Midbrain (tissue), 1 donor: Measurements from ENCODE around the gene XPO6.

Source experiments
- DNase-seq: peaks from one replicate; lab custom pipeline; 2025; lab: John Stamatoyannopoulos, UW

Gene XPO6

DNA sequence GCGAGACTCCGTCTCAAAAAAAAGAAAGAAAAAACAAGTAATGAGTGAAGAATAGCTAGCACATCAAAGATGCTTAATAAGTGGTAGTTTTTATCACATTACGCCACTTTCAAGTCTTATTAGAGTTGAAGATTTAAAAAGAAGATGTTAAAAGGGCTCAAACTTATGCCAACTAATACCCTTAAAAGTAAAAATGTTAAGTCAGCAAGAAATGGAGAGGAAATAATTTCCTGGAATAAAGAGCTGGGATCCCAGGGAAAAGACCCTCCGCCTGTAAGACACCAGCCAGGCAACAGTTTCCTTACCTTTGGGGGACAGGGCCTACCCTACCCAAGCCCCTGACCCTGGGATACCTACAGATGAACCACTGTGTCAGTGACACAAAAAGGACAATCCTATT is 3.6 kb downstream of the XPO6 start:
- DNase-seq: no peak

DNA sequence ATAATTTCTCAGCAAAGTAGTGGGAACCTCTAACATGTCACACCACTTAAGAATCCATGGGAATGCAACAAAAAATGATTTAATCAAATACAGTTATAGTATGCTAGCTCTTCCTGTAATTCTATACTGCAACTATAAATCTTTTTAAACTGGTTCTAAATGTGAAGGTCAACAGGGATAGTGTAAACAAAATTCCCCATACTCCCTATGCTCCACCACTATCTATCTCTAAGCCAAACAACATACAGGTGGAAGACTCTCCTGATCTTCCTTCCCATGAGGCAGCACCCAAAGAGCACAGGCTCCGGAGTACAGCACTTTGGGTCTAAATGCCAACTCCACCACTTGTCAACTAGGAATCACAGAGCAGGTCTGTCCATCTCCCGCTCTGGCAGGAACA is 4.4 kb downstream of the XPO6 start:
- no peak for DNase-seq

DNA sequence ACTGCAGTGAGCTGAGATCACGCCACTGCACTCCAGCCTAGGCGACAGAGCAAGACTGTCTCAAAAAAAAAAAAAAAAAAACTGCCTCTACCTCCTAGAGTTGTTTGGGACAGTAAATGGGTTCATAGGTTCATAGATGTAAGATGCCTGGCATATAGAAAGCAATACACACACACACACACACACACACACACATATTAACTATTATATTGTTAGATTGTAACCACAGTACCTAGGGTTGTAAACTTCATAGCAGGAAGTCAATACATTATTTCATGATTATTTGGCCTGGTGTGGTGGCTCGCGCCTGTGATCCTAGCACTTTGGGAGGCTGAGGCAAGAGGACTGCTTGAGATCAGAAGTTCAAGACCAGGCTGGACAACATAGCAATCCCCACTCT is 5.8 kb downstream of the XPO6 start:
- no peak for DNase-seq

DNA sequence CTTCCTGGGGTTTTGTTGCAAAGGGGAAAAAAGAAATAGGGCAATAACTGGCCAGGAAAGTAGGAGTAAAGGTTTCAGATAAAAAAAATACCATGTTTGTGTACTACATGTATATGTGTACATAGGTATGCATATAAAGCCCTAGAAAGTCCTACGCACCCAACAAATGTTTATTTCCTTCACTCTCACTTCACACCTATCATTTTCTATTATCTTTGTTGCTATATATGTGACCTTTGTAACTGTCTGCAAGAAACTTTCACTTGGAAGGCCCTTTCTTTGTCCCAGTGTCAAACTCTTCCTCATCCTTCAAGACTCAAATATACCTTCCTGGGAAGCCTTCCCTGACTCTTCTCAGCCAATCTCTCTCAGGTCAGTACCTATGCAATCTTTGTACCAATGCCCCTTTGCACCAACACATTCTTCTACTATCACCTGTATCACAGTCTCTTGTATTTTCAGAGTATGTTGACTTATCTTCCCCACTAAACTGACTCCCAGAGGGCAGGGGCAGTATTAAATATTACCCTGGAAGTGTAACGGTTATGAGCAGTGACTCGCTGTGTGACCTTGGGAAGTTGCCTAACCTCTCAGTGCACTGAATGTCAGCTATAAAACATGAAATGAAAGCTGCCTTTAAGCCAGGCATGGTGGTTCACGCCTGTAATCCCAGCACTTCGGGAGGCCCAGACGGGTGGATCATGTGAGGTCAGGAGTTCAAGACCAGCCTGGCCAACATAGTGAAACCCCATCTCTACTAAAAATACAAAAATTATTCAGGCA is 6.5 kb downstream of the XPO6 start:
- no peak for DNase-seq

DNA sequence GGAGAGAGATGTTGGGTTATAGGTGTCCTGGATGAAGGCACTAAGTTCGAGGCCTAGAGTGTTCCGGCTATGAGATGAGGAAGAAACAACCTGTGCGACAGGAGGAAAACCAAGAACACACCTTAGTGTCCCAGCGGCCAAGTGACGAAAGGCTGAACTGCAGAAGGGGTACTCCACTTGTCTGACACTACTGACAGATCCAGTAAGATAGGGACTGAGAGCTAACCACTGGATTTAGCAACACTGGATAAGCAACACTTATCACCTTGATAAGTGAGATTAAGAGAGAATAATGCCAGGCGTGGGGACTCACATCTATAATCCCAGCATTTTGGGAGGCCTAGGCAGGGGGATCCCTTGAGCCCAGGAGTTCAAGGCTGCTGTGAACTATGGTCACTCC is 7.1 kb downstream of the XPO6 start:
- no peak for DNase-seq

DNA sequence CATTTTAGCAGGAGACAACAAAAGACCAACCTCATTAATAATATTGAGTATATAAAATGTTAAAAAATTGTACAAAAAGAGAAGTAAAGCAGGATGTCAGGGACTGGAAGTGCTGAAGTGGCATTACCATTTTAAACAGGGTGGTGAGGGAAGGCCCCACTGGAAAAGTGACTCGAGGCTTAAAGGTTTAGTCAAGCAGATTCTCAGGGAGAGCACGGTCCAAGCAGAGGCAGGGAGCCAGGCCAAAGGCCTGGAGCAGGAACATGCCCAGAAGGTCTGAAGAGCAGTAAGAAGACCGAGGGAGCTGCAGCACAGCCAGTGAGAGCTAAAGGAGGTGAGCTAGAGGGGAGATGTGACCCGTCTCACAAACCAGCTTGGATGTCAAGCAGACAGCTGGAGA is 7.6 kb downstream of the XPO6 start:
- DNase-seq: no peak

DNA sequence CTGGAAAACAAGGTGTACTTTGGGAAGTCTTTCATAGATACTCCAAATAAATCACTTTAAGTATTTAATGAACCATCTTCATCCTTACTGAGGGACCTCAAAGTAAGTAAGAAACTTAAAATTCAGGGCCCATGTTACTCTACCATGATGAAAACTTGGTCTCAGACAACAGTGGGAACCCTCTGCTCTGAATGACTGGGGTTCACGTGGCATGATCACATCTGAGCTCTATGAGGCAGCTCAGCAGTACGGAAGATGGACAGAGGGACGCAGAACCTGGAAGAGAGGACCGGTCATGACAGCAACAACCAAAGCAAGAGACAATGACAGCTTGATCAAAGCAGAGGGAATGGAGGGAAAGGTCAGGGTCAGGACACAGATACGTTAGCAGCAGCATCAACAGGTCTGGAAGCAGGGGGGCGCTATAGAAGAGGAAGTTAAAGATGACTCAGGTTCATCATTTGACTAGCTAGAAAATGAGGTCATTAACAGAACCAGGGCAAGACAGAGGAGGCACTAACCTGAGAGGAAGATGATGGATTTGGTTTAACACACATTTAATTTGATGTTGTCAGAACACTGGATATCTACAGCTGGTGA is 9.5 kb downstream of the XPO6 start:
- no peak for DNase-seq

DNA sequence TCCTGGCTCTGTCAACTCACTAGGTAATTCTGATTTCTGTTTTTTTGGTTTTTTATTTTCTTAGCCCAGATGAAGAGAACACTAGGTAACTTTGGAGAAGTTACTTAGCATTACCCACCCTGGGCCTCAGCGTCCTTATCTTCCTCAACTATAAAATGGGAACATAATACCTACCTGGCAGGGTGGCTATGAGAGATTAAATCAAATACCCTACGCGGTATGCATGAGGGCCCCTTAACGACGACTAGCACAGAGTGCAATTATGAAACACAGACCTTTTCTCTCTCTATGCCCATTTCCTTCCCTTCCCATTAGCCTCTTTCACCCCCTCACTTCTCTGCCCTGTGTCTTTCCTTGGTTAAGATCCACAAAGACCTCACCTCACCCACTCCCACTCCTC is 11.1 kb downstream of the XPO6 start:
- DNase-seq: no peak

DNA sequence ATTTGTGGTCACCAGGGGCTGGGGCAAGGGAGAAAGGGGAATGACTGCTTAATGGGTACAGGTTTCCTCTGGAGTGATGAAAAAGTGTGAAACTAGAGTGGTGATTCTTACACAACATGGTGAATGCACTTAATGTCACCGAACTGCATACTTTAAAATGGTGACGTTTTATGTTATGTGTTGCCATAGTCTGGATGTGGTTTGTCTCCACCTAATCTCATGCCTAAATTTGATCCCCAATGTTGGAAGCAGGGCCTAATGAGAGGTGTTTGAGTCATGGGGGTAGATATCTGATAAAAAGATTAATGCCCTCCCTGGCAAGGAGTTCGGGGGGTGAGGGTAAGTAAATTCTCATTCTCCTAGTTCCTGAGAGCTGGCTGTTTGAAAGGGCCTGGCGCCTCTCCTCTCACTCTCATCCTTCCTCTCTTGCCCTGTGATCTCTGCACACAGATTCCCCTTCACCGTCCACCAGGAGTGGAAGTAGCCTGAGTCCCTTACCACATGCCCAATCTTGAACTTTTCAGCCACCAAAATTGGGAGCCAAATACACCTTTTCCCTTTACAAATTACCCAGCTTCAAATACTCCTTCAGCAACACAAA is 15.3 kb downstream of the XPO6 start:
- no peak for DNase-seq

DNA sequence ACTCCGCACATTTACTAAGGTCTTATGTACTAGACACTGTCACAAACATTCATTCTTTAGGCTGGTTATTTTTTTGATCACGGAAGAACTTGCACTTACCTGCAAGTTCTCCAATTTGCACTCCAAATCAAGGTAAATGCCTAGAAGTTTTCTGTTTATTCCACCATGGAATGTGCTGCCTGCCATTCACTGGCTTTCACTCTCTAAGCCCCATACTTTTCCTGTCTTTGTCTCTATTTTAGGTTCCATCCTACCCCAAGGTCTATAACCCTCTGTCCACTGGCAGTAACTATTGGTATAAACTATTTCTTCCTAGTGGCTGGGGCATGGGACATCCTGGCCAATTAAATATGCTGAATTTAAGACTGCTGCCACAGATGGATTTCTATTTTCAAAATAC is 15.9 kb downstream of the XPO6 start:
- DNase-seq: no peak

DNA sequence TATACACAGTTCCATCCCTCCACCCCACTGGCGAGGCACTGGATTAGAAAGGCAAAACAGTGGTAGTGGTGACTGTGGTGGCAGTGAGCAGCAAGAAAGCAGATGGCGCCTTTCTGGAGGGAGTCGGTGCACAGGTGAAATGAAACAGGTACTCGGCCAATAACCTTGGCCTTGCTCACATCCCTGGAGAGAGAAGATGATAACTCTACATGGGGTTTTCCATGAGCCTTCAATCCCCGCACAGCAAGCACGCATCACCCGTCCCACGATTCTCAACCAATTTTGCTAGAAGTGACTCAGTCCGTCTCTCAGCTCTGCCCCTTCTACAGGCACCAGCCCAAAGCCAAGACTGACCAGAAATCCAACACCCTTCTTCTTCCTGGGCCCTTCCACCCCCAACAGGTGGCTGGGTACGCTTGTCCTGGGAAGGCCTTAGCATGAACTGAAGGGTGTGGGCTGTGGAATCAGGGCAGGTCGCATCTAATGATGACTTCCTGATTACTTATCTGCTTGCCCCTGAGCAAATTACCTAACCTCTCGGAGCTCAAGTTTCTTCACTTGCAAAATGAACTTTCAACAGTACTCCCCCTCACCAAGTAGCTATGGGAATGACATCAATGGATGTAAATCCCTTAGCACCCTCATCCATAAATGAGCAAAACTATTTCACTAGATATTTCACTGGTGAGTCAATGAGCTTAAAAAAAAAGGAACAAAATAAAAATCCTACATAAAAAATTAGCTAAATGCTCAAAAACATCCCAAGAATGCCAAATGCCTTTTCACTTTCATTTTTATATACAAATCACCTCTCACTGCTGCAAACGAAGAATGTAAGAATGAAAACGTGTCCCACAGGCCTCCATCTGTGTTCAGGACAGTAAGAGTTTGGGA is 18.0 kb downstream of the XPO6 start:
- DNase-seq: no peak

DNA sequence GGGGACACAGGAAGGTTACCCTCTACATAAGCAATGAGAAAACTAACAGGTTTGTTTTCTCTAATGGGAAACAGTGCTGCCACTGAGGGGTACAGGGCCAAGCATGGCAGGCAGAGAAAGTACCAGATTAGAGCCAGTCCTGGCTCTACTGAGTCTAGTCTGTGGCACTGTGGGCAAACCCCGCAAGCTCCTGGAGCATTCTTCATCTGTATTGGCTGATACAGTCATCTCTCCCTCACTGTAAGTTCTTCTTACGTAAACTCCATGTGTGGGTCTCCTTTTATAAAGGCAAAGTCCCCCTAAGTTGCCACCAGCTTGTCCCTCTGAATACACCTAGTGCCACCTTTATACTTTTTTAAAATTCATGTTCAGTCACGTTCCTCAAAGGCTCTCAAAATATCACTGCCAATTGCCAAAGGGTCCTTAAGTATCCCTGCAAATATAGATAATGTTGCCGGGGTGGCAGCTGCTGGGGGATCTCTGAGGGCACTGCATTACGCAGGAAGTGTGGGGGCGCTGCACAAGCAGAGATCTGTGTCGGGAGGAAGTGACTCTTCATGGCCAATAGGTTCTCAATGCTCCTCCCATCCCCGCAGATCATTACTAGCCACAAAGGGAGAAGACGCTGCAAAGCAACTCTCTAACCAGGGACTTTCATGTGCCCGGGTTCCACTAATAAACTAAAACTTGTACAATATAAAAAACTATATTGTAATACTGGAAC is 18.8 kb downstream of the XPO6 start:
- DNase-seq: no peak

DNA sequence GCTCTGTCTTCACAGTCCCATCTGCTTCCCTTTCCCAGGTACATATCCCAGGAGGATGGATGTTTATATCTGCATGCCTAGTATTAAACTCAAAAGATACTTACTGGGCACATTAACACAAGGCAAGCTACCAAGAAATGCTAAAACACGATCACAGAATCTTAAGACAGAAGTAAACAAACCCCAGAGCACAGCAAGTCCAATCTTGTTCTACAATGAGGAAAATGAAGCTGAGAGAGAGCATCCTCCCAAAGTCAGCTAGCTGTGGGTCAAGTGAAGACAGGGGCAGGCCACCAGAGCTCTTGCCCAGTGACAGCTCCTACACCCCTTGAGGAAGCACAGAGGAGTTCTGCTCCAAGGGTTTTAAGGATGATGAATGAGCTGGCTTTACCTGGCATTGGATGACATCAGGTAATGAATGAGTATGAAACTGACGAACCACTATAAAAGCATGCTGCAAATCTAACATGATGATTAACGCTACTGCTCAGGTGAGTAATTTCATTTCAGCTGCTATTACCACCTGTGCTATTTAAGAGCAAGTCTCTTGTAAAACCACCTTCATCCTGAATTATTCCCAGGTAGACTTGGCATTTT is 20.3 kb downstream of the XPO6 start:
- DNase-seq: no peak

DNA sequence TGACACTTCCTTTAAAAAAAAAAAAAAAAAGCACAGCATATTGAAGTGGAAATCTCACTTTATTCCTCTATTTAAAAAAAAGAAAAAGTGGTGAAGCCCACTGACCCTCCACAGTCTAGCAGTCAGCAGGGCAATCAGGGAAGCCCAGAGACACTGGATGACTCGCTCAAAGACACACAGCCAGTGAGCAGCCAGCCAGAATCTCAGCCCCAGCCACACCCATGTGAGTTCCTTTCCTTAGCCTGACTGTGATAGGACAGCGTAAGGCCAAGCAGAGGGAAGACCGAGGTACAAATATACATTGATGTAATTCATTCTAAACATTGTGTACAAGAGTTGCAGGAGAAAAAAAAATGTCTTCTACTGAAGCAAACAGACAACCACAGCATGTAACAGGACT is 22.5 kb downstream of the XPO6 start:
- no peak for DNase-seq

DNA sequence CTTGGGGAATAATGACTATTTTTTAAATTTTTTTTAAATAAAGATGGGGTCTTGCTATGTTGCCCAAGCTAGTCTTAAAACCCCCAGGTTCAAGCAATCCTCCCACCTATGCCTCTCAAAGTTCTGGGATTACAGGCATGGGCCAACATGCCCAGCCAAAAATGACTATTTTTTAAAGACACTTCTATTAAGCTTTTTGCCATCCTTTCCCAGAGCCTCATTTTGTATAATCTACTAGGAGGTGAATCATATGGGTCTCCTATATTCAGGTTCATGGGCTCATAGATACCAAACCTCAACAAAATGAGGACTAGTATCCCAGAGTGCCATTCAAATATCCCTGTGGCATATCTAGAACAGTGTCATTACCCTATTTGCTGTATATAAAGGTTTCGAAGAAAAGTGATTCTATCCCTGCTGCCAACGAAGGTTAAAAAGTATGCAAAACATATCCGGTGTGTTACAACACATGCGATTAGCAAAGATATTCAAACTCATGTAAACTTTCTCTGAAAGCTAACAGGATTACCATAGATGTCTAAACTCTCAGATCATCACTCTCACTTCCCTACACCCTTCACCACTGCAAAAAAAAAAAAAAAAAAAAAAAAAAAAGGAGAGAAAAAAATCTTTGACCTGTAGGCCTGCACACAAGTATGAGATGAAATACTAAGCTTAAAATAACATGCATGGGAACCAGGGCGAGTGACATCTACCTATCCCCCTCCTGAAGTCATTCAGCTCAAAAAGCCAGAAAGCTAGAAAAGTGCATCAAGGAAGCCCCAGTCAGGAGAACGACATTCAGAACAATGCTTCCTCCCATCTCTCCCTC is 23.5 kb downstream of the XPO6 start:
- peak; percentile 9 for DNase-seq

DNA sequence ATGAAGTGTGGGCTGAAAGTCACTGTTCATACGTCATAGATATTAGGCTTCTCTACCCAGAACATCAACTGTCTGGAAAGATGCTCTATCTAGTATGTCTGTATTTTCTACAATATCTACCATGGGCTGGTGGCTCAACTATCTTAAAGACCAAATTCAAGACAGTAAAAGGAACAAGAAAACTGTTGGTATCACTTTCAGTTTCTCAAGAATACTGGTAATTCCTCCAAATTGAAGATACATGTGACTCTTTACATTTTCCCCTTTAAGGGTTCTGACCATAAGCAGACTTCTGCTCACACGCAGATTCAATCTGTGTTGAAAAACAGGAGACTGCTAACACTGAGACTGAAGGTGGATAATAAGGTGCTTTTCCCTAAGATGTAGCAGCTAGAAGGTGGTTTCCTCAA is 24.2 kb downstream of the XPO6 start:
- no peak for DNase-seq

DNA sequence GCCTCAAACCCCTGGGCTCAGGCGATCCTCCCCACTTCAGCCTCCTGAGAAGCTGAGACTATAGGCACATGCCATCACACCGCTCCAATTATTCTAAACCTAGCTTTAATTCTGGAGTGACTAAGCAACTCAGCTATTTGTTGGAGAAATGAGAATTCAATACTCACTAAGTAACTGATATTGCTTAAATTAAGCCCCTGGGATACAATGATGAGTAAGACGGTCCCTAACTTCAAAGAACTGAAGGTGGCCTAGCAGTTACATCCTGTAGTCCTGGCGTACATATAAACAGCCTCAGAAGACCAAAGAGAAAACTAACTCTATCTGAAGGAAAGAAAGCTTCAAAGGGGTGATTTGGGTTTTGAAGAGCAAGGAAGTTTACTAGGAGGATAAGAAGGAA is 25.0 kb downstream of the XPO6 start:
- DNase-seq: no peak

DNA sequence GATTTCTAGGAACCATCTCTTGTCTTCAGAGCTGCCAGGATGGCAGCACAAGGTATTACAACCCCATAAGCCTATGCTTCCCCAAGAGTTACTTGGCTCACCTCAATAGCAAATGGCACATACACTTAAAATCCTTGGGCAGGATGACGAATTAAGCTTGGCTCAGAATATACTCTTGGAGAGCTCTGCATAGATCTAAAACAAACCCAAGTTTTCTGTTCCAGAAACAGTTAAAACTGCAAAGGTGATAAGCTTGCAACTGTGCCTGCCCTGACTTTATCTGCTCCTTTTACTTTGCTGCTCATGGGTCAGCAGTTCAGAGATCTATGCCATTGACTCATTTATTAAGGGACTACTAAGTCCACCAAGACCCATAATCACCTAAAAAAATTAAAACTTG is 26.1 kb downstream of the XPO6 start:
- no peak for DNase-seq

DNA sequence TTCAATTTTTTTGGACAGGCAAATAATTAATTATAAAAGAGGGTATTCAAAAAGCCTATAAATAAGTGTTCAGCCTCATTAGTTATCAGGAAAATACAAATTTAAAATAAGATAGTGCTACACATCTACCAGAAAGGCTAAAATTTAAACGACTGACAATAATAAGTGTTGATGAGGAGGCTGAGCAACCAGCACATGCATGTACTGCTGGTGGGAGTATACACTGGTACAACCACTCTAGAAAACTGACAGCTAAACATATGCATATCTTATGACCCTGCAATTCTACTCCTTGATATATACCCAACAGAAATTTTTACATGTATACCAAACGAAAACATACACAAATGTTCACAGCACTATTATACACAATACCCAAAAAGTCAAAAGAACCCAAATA is 27.1 kb downstream of the XPO6 start:
- no peak for DNase-seq

DNA sequence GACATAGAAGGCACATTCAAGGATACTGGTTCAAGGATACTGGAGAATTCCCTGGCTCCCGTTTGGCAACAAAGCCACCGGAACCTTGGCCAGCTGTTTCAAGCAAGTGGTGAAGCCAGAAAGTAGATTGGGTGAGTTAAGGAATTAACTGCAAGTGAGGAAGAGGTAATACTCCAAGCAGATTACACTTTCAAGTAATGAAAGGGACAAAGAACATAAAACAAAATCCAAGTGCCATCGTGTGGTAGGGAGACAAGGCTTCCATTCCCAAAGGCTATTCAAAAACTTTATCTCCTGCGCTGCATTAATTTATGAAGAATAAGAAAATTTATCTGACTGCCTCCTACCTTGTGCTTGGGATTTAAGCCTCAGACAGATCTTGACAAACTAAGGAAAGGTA is 27.8 kb downstream of the XPO6 start:
- no peak for DNase-seq

DNA sequence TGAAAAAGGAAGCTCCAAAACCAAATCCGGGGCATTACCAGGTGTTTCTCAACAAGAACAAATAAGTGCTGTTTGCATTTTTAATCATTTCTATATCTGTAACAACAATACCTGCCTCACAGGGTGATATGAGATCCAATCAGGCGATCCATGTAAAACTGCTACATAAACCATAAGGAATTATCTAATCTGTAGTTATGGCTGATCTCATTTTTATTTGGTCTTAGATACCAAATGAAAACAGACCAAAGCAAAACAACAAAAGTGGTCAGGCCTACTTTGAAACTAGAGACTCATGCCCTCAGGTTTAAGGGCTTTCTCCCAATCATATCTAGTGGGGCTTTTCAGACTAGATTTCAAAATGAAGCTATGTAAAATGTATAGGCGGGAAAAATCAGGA is 28.3 kb downstream of the XPO6 start:
- DNase-seq: no peak
